Neural cell (in vitro differentiated cells): Measurements from ENCODE around the gene NTNG1. TPM values are rescaled to one million over a fixed set of nuclear protein-coding genes. Genes with fewer than 3 reads are reported as not detected.

Experiments
- H2AFZ ChIP-seq: fragments of 200-600, 300-800 bp; sonication (generic), shearing (Covaris generic); 2 replicates; pipeline ENCODE4 v1.6.0; 2014; ENCODE audit warnings: low read depth, mild to moderate bottlenecking, antibody characterized with exemption, low read length, moderate library complexity
- H3F3A ChIP-seq: fragments of 200-600 bp; shearing (Covaris generic); 2 replicates; pipeline ENCODE4 v1.6.1; 2016; ENCODE audit warnings: mild to moderate bottlenecking, moderate library complexity, mixed read lengths, antibody characterized with exemption, low read length; ENCODE audit not compliant: insufficient read depth, poor library complexity, severe bottlenecking
- H3K27ac ChIP-seq: fragments of 200-600, 300-800 bp; sonication (generic), shearing (Covaris generic); 2 replicates; pipeline ENCODE4 v1.5.1; 2014; ENCODE audit warnings: mild to moderate bottlenecking, low read length, moderate library complexity
- H3K27me3 ChIP-seq: fragments of 300-800, 200-600 bp; sonication (generic), shearing (Covaris generic); 2 replicates; pipeline ENCODE4 v1.6.0; 2014; ENCODE audit warnings: mild to moderate bottlenecking, low read depth, low read length, moderate library complexity; ENCODE audit not compliant: insufficient read depth
- H3K36me3 ChIP-seq: fragments of 300-800, 200-600 bp; sonication (generic), shearing (Covaris generic); 2 replicates; pipeline ENCODE4 v1.5.1; 2014; ENCODE audit warnings: mild to moderate bottlenecking, antibody characterized with exemption, low read length, moderate library complexity; ENCODE audit not compliant: insufficient read depth
- H3K4me2 ChIP-seq: fragments of 300-800, 200-600 bp; sonication (generic), shearing (Covaris generic); 2 replicates; pipeline ENCODE4 v1.6.0; 2014; ENCODE audit warnings: mild to moderate bottlenecking, low read length
- H3K4me3 ChIP-seq: fragments of 300-800, 200-600 bp; sonication (generic), shearing (Covaris generic); 2 replicates; pipeline ENCODE4 v1.5.1; 2014; ENCODE audit warnings: mild to moderate bottlenecking, low read length, moderate library complexity
- H3K79me2 ChIP-seq: fragments of 200-600 bp; shearing (Covaris generic); replicated peaks from 2 replicates; pipeline ENCODE4 v1.6.0; 2014; ENCODE audit warnings: mild to moderate bottlenecking, low read length, moderate library complexity; ENCODE audit not compliant: insufficient read depth
- H3K9ac ChIP-seq: fragments of 300-800, 200-600 bp; sonication (generic), shearing (Covaris generic); 2 replicates; pipeline ENCODE4 v1.6.1; 2016; ENCODE audit warnings: mild to moderate bottlenecking, low read length, mixed read lengths
- H3K9me2 ChIP-seq: fragments of 200-600 bp; shearing (Covaris generic); 2 replicates; pipeline ENCODE4 v1.6.1; 2016; ENCODE audit warnings: mild to moderate bottlenecking, low read length, mixed read lengths; ENCODE audit not compliant: insufficient read depth
- H3K9me3 ChIP-seq: fragments of 200-600, 300-800 bp; sonication (generic), shearing (Covaris generic); 2 replicates; pipeline ENCODE4 v1.6.1; 2016; ENCODE audit warnings: mild to moderate bottlenecking, mixed run types, low read length, moderate library complexity, mixed read lengths
- H4K20me1 ChIP-seq: fragments of 200-600 bp; shearing (Covaris generic); 2 replicates; pipeline ENCODE4 v1.6.1; 2016; ENCODE audit warnings: mild to moderate bottlenecking, mixed run types; ENCODE audit not compliant: insufficient read depth
- CTCF ChIP-seq: fragments of 450-650 bp; IDR thresholded peaks from 2 replicates; pipeline ENCODE4 v1.5.1; 2014; ENCODE audit warnings: antibody characterized with exemption, mild to moderate bottlenecking, moderate library complexity; ENCODE audit not compliant: poor library complexity, severe bottlenecking
- EP300 ChIP-seq: fragments of 450-650 bp; conservative IDR thresholded peaks from 2 replicates; pipeline ENCODE4 v1.6.1; 2014; ENCODE audit warnings: antibody characterized with exemption, mild to moderate bottlenecking, moderate library complexity; ENCODE audit not compliant: poor library complexity, severe bottlenecking
- MXI1 ChIP-seq: fragments of 450-650 bp; conservative IDR thresholded peaks from 2 replicates; pipeline ENCODE4 v1.6.1; 2014; ENCODE audit warnings: antibody characterized with exemption, mild to moderate bottlenecking; ENCODE audit not compliant: poor library complexity, severe bottlenecking
- POLR2AphosphoS5 ChIP-seq: IDR thresholded peaks from 2 replicates; pipeline ENCODE4 v1.6.1; 2012
- RAD21 ChIP-seq: fragments of 450-650 bp; conservative IDR thresholded peaks from 2 replicates; pipeline ENCODE4 v1.6.1; 2014; ENCODE audit warnings: antibody characterized with exemption, mild to moderate bottlenecking, moderate library complexity
- REST ChIP-seq: IDR thresholded peaks from 2 replicates; pipeline ENCODE4 v1.6.1; 2012; ENCODE audit warnings: borderline replicate concordance
- SMC3 ChIP-seq: fragments of 450-650 bp; conservative IDR thresholded peaks from 2 replicates; pipeline ENCODE4 v1.6.1; 2014; ENCODE audit warnings: antibody characterized with exemption, mild to moderate bottlenecking, moderate library complexity; ENCODE audit not compliant: poor library complexity
- TAF1 ChIP-seq: IDR thresholded peaks from 2 replicates; pipeline ENCODE4 v1.6.1; 2012; ENCODE audit warnings: low read depth
- polyA plus RNA-seq: library from polyadenylated mRNA; depleted of rRNA; stranded (reverse); fragments of >200 nt; gene quantifications from 2 replicates; pipeline ENCODE4 v1.2.3, GENCODE V29; 2014

NTNG1 gene
- polyA plus RNA-seq, 1 donor from 2014 or later: not detected

- Histone ChIP-seq H3K9me2 (no peaks in the 10 kb centered on the region), H3K27ac (no peak overlapping the region), H3F3A (no peaks in the 10 kb centered on the region), H3K4me3 (no peak overlapping the region), H3K36me3 (no peaks in the 10 kb centered on the region), H3K79me2 (no peaks in the 10 kb centered on the region), H3K27me3 (no peaks in the 10 kb centered on the region), H3K9me3 (no peaks in the 10 kb centered on the region), H3K9ac (no peak overlapping the region), H2AFZ (no peak overlapping the region), H4K20me1 (no peaks in the 10 kb centered on the region), H3K4me2 (no peak overlapping the region)
- TF ChIP-seq CTCF (no peak), POLR2AphosphoS5 (no peak), RAD21 (no peak)
These were observed 216.5 kb downstream of the NTNG1 start for GRCh38 chr1:107357376-107357775.

GRCh38 chr1:107358619-107359327 lies 217.9 kb downstream of the NTNG1 start:
- TF ChIP-seq TAF1: no peak
- no peak for TF ChIP-seq CTCF
- no peak for TF ChIP-seq REST
- no peak for TF ChIP-seq MXI1
- TF ChIP-seq EP300: no peak
- no peak for TF ChIP-seq RAD21
- no peak for TF ChIP-seq POLR2AphosphoS5
- TF ChIP-seq SMC3: no peak
- no peaks in the 10 kb centered on the region for H3K27me3 ChIP-seq
- no peak overlapping the region for H3K4me2 ChIP-seq

More at GRCh38 chr1:107358619-107359327, 217.9 kb downstream of the NTNG1 start:
- H3K36me3 ChIP-seq: no peaks in the 10 kb centered on the region
- no peak overlapping the region for H3K27ac ChIP-seq
- H3K9me2 ChIP-seq: no peaks in the 10 kb centered on the region
- H3K4me3 ChIP-seq: no peak overlapping the region
- no peaks in the 10 kb centered on the region for H3F3A ChIP-seq
- H3K9ac ChIP-seq: no peak overlapping the region
- H4K20me1 ChIP-seq: no peaks in the 10 kb centered on the region
- H3K79me2 ChIP-seq: no peaks in the 10 kb centered on the region
- no peak overlapping the region for H2AFZ ChIP-seq
- H3K9me3 ChIP-seq: no peaks in the 10 kb centered on the region
